Myocyte (in vitro differentiated cells): ENCODE measurements around the gene FSTL5. TPM values are rescaled to one million over a fixed set of nuclear protein-coding genes. Genes with fewer than 3 reads are reported as not detected.
A peak's percentile ranks its signal among the peaks of the same experiment; 100 is the strongest.

Experiments
- DNase-seq: peaks from one replicate; pipeline ENCODE4 v3.0.0-alpha.2; 2012; ENCODE audit warnings: low read depth
- total RNA-seq: library from RNA; depleted of rRNA; stranded (reverse); fragments of >200 nt; gene quantifications from 2 replicates; pipeline ENCODE4 v1.2.3, GENCODE V29; 2014

Gene FSTL5
- total RNA-seq, 1 donor from 2014 or later = 0.19 TPM

DNA sequence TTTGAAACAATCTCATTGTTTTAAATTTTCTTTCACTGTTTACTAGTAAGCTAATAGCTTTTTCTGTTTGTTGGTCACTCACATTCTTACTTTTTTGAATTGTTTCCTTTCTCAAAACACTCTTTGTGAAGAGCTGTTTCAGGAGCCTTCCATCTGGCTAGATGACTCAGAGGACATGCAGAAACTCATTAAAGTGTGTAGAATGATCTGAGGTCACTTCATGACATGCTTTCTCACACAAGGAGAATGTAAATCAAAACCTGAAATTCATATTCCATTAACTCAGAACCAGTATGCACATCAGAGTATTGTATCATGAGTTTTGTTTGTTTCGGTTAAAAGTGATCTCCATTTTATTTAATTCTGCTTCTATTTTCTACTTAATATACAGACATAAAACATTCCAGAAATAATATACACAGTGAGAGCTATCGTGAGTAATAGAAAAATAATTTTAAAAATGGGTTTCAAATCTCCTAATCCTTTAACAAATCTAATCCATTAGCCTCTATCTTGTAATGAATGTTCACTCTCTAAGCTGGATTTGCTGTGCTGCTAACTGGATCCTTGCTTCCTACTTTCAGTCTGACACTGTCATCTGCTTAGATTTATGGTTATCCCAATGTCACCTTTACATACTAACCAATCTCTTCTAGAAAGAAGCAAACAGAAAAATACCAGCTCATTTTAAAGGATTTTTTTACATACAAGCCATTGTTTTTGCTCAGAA is 449.6 kb downstream of the FSTL5 start:
- DNase-seq = peak; percentile 28

DNA sequence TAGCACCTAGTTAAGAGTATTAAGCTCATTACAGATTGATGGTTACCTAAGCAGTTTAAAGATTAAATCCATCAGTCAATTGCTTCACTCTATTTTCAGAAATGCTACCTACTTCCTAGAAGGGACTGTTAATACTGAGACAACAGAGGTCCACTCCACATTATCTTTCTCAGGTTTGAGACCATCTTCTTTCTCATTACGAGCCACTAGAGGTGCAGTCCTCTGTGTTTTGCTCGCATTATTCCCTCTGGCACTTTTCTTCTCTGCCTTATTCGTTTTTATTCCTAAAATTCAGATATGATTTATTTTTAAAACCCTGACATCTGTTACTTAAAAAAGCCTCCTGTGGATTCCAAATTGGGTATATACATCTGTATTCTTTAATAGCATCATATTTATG is 459.1 kb downstream of the FSTL5 start:
- no peak for DNase-seq

DNA sequence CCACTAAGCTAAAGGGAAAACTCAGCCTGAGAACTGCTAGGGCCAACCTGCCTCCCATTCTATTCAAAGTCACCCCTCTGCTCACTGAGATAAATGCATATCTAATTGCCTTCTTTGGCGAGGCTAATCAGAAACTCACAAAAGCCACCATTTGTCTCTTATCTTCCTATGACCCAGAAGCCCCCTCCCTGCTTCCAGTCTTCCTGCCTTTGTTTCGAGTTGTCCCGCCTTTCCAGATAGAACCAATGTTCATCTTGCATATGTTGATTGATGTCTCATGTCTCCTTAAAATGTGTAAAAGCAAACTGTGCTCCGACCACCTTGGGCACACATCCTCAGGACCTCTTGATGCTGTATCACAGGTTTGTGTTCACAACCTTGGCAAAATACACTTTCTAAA is 459.8 kb downstream of the FSTL5 start:
- DNase-seq = no peak

DNA sequence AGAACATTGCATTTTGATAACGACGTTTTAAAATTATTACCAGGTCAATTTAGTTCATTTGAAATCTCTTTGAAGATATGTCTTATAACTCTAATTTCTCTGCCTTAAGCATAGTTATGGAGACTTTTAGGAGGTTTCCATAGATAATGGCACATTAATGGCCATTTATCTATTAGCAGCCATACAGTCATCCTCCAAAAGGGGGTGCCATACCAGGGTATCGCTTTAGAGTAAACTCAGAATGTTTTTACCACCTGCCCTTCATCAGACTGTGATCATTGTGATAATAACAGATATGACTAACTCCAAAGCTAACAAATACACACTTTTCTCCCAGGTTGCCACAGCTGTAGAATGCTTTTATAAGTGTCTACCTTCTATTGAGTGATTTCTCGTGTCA is 461.5 kb downstream of the FSTL5 start:
- no peak for DNase-seq

DNA sequence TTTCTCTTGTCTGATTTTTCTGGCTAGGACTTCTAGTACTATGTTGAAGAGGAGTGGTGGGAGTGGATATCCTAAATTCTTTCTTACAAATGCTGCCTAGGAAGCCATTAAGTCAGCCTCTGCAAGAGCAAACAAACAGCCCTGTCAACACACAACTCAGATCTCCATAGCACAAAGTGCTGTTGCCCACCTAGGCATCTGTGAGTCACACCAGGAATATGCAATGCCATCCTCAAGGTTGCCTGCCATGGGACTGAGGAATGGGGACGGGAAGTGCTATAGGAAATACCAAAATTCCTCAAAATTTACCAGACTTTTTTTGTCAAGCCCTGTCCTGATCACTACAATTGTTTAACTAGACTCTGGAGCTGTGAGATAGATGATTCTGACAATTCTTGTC is 466.9 kb downstream of the FSTL5 start:
- DNase-seq = no peak

DNA sequence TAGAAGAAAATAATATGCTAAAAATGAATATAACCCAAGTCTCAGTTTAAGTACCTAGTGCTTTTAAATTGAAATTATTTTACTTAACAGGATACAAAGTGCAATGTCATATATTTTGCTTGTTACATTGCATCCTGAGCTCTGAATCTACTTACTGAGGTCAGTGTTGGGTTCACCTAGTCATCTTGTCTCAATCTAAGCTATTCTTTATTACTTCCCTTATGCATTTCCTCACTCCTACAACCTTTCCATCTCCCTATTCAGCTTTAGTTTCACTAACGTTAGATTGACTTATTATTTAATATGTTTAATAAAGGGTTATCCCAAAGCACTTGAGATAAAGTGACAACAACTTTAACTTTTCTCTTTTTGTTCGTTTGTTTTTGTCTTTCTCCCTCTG is 483.7 kb downstream of the FSTL5 start:
- DNase-seq = no peak

DNA sequence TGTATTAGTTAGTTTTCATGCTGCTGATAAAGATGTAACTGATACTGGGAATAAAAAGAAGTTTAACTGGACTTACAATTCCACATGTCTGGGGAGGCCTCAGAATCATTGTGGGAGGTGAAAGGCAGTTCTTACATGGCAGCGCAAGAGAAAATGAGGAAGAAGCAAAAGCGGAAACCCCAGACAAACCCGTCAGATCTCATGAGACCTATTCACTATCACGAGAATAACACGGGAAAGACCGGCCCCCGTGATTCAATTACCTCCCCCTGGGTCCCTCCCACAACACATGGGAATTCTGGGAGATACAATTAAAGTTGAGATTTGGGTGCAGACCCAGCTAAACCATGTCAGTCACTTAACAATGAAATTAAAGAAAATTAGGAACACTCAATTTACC is 499.1 kb downstream of the FSTL5 start:
- DNase-seq = no peak

DNA sequence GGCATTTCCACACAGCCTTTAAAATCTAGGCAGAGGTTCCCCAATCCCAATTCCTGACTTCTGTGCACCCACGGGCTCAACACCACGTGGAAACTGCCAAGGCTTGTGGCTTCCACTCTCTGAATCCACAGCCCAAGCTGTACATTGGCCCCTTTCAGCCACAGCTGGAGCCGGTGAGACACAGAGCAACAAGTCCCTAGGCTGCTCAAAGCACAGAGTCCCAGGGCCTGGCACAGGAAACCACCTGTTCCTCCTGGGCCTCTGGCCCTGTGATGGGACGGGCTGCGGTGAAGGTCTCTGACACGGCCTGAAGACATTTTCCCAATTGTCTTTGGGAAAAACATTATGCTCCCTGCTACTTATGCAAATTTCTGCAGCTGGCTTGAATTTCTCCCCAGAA is 500.0 kb downstream of the FSTL5 start:
- DNase-seq = no peak

DNA sequence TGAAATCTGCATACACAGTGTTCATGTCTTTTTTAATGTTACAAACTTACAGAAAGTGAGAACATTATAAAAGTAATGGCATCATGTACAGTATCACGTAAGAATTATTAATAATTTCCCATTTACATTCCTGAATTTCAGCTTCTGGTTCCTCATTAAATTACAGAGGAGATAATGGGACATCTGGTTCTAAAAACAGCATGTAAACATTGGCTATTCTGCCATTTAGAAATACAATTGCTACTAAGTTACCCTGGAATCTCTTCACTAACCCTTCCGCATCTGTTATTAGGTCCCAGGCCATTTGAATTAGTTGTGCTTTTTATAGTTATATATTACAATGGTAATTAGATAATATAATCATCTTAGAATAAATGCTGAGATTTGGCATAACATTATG is 505.1 kb downstream of the FSTL5 start:
- DNase-seq = no peak

DNA sequence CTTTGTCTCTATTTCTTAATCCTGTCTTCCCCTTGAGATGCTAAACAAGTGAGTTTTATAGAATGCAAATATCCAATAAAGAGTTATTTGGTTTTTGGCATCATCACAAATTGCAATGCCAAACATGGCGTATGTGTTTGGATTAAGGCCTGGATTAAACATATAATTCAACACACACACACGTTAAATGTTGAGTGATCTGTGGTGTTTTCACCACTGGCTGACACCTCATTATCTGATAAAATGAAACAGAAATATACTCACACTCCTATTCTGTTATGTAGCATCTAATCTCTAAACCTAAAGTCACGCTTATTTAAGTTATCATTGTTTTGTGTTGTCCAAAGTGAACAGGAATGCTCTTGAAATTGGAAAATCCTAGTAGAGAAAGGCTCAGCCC is 506.2 kb downstream of the FSTL5 start:
- no peak for DNase-seq

DNA sequence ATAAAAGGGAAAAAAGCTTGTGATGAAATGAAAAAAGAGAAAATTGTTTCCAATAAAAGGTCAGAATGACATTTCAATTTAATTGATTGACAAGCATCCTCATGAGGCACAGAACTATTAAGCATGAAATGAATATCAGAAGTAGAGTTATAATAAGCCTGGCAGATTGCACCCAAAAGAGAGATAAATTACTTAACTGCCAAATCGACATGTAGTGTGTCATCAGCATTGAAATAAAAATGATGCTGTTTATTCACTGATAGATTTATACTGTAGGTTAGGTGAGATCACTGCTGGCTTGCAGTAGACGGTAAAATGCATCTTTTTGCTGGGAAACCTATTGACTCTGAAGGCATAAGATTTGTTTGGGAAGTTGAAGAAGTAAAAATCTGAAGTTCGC is 507.2 kb downstream of the FSTL5 start:
- no peak for DNase-seq

DNA sequence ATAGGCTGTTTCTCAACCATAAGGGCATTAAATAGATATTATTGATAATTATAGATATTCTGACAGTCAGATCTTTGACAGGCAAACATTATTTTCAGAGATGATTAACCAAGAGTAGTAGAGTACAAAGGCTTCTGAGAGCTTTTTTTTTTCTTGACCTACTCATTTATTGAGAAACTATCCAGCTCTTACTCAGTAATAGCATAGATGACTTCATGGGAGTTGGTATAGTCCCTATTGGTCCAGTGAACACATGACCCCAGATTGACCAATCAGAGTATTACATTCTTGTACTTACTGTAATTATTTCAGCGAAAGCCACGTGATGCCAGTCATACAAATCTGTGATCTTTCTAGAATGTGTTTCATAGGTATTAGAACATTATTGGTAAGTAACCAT is 508.7 kb downstream of the FSTL5 start:
- DNase-seq = no peak

DNA sequence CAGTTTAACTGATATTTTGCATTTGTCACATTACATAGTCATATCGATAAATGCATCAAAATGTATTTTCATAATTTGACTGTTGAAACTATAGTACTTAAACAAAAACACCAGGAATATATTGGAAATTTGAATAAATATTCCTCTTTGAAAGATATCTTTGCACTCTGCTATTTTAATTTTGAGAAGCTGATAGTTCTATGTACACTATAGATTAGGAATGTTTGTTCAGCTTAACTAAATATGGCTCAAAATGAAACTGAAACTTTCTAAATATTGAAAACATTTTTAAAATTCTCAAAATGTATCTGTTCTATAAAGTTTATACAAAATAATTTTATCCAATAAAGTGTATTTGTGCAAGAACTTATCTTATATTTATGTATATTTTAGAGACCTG is 510.1 kb downstream of the FSTL5 start:
- no peak for DNase-seq

DNA sequence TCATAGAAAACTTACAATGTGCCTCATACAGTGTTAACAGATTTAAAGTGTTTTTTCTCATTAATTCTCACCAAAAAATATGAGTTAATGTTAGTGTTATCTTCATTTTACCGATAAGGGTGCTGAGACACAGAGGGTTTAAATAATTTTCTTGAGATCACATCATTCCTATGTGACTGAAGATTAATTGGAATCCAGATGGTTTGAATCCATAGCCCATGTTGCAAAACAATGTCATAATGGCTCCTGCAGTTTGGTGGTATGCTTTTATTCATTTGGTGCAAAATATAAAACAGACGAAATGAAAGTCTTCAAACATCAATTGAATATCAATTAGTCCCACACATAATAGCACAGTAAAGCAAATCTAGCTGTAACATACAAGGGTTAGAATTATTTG is 512.2 kb downstream of the FSTL5 start:
- no peak for DNase-seq

DNA sequence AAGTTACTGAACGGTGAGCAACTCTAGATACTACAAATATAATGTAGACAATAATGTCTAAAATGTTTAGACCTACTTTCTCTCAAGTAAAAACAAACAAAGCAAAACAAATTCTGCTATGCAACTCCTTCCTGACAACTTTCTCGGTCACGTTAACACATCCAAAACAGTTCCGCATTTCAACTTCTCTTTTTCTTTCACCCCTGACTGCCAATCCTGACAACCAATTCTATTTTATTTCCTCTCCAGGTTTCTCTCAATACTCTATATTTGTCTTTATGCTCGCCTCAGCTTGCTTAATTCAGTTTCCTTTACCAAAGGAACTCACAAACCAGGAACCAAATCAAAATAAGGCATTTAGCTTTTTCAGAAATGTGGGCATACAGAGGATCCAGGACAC is 513.0 kb downstream of the FSTL5 start:
- DNase-seq = no peak

DNA sequence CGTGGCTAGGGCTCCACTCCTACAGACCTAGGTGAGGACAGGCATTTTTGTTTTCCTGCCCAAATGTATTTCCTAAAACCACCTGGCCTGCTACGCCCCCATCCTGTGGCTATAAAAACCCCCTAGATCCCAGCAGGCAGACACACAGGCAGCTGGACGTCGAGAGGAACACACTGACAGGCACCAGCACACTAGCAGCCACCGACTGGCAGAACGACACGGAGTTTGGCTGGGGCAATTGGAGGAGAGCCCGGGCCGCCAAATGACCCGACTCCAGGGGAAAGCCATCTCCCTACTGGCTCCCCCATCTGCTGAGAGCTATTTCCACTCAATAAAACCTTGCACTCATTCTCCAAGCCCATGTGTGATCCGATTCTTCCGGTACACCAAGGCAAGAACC is 516.0 kb downstream of the FSTL5 start:
- DNase-seq = no peak

DNA sequence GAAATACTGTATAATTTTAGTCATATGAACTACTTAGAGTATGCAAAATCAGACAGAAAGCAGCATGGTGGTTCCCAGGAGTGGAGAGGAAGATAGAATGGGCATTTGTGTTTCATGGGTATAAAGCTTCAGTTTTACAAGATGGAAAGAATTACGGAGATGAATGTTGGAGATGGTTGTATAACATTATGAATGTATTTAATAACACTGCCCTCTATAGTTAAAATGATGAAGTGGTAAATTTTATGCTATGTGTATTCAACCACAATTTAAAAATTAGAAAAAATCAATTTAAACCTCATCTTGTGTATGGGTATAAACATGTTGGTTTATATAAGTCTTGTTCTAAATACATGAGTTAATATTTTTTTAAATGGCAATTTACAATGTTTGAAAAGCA is 521.1 kb downstream of the FSTL5 start:
- peak; percentile 18 for DNase-seq

DNA sequence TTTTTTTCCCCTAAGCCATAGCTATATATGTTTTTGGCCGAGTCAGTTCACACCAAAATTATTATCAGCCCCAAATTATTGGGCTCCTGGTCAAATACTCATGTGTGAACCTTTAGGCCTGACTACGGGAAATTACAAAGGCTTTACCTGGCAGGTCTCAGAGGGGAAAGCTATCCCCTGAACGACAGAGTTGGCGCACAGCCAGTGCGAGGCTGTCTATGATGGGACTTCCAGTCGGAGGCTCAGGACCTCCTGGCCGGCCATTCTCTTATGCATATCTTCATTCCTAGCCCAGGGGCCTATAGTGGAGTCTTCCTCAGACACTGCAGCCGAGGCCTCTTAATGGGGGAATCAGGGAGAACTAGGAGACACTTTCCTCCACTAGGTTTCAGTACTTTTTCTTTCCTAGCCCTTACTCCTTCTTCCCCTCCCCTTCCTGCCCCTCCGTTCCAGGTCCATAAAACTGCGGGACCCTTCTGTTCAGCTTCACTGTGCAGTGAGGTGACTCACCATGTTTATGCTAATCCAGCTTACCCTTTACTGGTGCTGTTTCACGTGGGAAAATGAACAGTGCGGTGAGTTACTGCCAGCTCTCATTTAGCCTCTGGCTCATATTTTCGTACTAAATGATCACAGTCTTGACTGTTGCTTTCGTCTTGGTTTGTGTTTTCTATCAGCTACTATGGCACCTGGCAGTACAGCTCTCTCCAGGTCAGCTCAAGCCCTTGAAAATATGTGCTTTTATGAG is 533.9 kb downstream of the FSTL5 start:
- peak; percentile 32 for DNase-seq

DNA sequence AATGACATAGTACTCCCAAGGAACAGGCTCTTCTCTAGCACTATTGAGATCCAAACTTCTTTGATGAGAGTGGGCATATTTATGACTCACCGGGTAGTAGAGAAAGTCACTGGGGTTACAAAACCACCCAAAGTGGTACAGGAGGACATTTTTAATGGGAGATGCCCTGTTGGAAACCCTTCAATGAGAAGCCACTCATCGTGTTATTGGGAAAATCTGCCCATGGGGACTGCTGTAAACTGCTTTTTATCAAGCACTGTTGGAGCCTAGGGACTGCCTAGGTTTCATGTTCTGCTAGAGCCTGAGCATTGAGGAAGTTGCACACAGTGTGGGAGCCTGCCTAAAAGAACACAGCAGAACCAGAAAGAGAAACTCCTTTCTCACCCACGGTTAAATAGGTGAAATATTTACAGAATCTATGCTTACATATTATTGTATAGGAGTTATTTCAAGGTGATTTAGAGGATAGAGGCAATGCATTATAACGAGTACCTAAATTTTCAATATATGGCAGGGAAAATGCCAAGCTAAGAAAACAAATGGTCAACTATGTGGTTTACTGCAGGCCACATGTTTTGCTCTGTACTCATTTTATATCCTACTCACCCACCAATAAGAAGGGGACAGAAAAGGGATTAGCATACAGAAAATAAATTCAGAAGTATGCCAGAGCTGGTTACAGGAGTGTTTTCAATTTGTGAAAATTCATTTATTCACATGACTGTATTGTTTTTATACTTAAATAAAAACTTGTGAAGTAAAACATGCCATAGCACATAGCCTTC is 559.1 kb downstream of the FSTL5 start:
- no peak for DNase-seq

DNA sequence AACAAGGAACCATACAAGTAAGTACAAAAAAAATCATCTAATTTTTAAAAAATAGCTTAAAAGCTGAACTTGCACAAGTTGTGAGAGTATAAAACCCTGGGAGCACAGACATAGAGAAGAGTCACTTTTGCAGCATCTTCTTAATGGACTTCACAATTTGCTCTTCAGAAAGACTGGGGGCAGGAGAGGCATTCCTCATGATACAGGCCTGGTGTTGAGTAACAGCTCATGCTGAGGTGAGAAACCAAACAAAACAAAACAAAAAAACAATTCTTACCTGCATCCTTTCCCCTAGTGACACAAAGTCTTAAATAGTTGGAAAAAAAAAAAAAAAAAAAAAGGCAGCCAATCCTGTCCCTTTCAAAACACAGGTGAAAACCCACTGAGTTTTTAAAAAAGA is 562.8 kb downstream of the FSTL5 start:
- DNase-seq = no peak

DNA sequence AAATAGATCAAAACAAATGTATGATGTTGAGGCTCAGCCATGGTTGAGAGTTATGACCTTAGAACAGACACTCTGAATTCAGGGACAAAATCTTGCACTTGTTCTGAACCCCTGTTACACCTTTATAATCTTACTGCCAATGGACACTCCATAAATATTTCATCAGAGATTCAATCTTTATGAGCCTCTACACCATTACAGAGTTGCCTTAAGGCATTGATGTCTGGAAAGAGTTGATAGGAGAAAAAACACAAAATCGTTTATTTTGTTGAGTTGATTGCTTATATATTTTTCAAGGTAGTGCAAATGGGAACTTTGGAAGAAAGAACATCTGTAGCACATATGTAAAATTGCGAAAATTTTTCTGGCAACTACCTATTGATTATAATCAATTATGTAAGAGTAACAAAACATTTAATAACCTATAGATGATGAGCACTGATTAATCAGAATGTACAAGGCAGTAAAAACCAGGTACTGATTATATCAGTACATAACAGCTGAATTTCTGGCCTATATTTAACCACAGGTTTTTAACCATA is 568.5 kb downstream of the FSTL5 start:
- no peak for DNase-seq

DNA sequence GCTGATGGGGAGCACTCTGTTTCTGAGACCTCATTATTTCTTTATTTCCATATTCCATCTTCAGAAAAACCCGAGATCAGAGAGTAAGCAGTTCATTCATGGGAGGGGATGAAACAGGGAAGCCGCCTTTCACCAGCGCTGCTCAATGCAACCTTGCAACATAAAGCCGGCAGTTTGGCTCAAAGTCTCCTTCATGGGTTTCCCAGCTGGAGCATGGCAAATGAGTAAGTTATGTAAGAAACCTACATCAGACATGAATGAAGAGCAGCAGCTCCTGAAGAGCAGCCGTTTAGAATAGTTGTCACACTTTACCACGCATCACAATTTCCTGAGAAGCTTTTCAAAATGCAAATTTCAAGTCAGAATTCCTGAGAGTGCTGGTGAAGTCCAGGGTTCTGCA is 578.8 kb downstream of the FSTL5 start:
- no peak for DNase-seq
